CD4-positive, alpha-beta T cell treated with Interleukin-2 at 100 ng/mL for 4 hours (primary cell): Measurements from ENCODE around the gene ERVH48-1.
"Not testable (repeated sequence)": the region's sequence is repeated elsewhere in the genome, so short reads cannot be mapped to it uniquely, and the experiment has no call there.

Experiments
- DNase-seq: peaks from one replicate; pipeline ENCODE4 v3.0.0-alpha.2; 2020; ENCODE audit warnings: low spot score

Gene ERVH48-1

GRCh38 chr21:42906233-42906632, 19.2 kb downstream of the ERVH48-1 start:
- no peak for DNase-seq

- no peak for DNase-seq
Observed at GRCh38 chr21:42905195-42905594, 20.2 kb downstream of the ERVH48-1 start.

GRCh38 chr21:42903817-42904216, 21.6 kb downstream of the ERVH48-1 start:
- no peak for DNase-seq

GRCh38 chr21:42900446-42900845, 25.0 kb downstream of the ERVH48-1 start:
- no peak for DNase-seq

GRCh38 chr21:42892931-42893755, 32.3 kb downstream of the ERVH48-1 start, which contains the start of gene NDUFV3:
Gene NDUFV3, plus strand, starts transcription at chr21:42893309. Its CDS starts 25 bp downstream, at chr21:42893334.
- peak; percentile 100 for DNase-seq

GRCh38 chr21:42892582-42892930, 32.9 kb downstream of the ERVH48-1 start:
- DNase-seq = no peak

GRCh38 chr21:42887326-42887725, 38.1 kb downstream of the ERVH48-1 start:
- no peak for DNase-seq

- no peak for DNase-seq
Observed at GRCh38 chr21:42883921-42884320, 41.5 kb downstream of the ERVH48-1 start.

GRCh38 chr21:42880352-42880751, 45.1 kb downstream of the ERVH48-1 start:
- DNase-seq = no peak

- DNase-seq = peak; percentile 98
Observed at GRCh38 chr21:42878993-42879787, 46.2 kb downstream of the ERVH48-1 start, which contains the start of gene WDR4. Gene WDR4, minus strand, starts transcription at chr21:42879539. Its CDS starts 44 bp downstream, at chr21:42879495.

GRCh38 chr21:42878678-42878992, 46.8 kb downstream of the ERVH48-1 start:
- DNase-seq = no peak

GRCh38 chr21:42875811-42876210, 49.6 kb downstream of the ERVH48-1 start:
- not testable (repeated sequence) for DNase-seq

GRCh38 chr21:42873096-42873495, 52.3 kb downstream of the ERVH48-1 start:
- no peak for DNase-seq

GRCh38 chr21:42868196-42868595, 57.2 kb downstream of the ERVH48-1 start:
- DNase-seq = no peak
